K562 (cell line): ENCODE measurements around the gene RCE1. TPM values are rescaled to one million over a fixed set of nuclear protein-coding genes. Genes with fewer than 3 reads are reported as not detected.

ENCODE experiments used
- EP400 ChIP-seq: fragments of 450-650 bp; IDR thresholded peaks from 2 replicates; pipeline ENCODE4 v1.6.1; 2017; ENCODE audit warnings: antibody characterized with exemption, mild to moderate bottlenecking, moderate library complexity
- FOSL1 ChIP-seq: fragments of 200-800 bp; sonication (Bioruptor generic); conservative IDR thresholded peaks from 2 replicates; pipeline ENCODE4 v1.6.1; 2016; ENCODE audit warnings: missing genetic modification characterization, missing compliant biosample characterization
- GATAD2A ChIP-seq: fragments of 450-650 bp; IDR thresholded peaks from 2 replicates; pipeline ENCODE4 v1.6.1; 2017
- NKRF ChIP-seq: fragments of 450-650 bp; IDR thresholded peaks from 2 replicates; pipeline ENCODE4 v1.6.1; 2016; ENCODE audit warnings: borderline replicate concordance
- PPARD ChIP-seq: fragments of 250-450 bp; sonication (Bioruptor Pico); IDR thresholded peaks from 2 replicates; pipeline ENCODE4 v1.8.0; 2022; ENCODE audit warnings: inconsistent platforms, mild to moderate bottlenecking, moderate library complexity
- RAD21 ChIP-seq, 2 experiments: fragments of 250-450 bp in 1 of 2; fragments of 450-650 bp in 1 of 2; sonication (Bioruptor Pico) in 1 of 2; formaldehyde crosslinking in 1 of 2; IDR thresholded peaks in 1 of 2; conservative IDR thresholded peaks in 1 of 2; 2 replicates each; pipeline versions ENCODE4 v1.4.0 to v1.8.0; 2020 to 2022; ENCODE audit warnings: mild to moderate bottlenecking in 2 of 2, moderate library complexity in 1 of 2
- SMAD2 ChIP-seq: fragments of 150-350 bp; IDR thresholded peaks from 2 replicates; pipeline ENCODE4 v1.6.1; 2014; ENCODE audit warnings: low read depth, mild to moderate bottlenecking, low read length
- SMAD3 ChIP-seq: fragments of 450-650 bp; formaldehyde crosslinking; conservative IDR thresholded peaks from 2 replicates; pipeline ENCODE4 v1.4.0; 2020; ENCODE audit warnings: mild to moderate bottlenecking
- SMARCA5 ChIP-seq: fragments of 450-650 bp; IDR thresholded peaks from 2 replicates; pipeline ENCODE4 v1.6.1; 2016
- SOX6 ChIP-seq: fragments of 450-650 bp; IDR thresholded peaks from 2 replicates; pipeline ENCODE4 v1.6.1; 2014; ENCODE audit warnings: mild to moderate bottlenecking
- TBL1XR1 ChIP-seq, 2 experiments: IDR thresholded peaks; 2 replicates each; pipeline ENCODE4 v1.6.1; 2012; ENCODE audit warnings: improper control_type of control experiment in 2 of 2, low read length in 2 of 2, mild to moderate bottlenecking in 1 of 2
- USF2 ChIP-seq: sonication (generic); formaldehyde crosslinking; IDR thresholded peaks from 2 replicates; pipeline ENCODE4 v1.5.0; 2020; ENCODE audit warnings: missing genetic modification reagents
- XRCC3 ChIP-seq: fragments of 450-650 bp; IDR thresholded peaks from 2 replicates; pipeline ENCODE4 v1.6.1; 2017; ENCODE audit warnings: mild to moderate bottlenecking, moderate library complexity
- ZBTB34 ChIP-seq: fragments of 250-450 bp; sonication (Bioruptor Pico); IDR thresholded peaks from 2 replicates; pipeline ENCODE4 v1.8.0; 2021; ENCODE audit warnings: mild to moderate bottlenecking, moderate library complexity
- polyA plus RNA-seq, 8 experiments: library from polyadenylated mRNA; depleted of rRNA in 4 of 8; stranded (reverse) in 5 of 8; unstranded in 3 of 8; fragments of >200 nt; fragmentation: Nextera tagmentation in 2 of 8; fragmentation: Illumina TruSeq in 1 of 8; extraction: Ambion mirVana in 2 of 8; extraction: Trizol in 1 of 8; gene quantifications; 2 replicates each; pipeline versions ENCODE4 v1.2.1 to v1.2.3, GENCODE V29; 2011 to 2014; ENCODE audit warnings: inconsistent platforms in 1 of 8, missing spikeins in 1 of 8
- total RNA-seq, 7 experiments: library from RNA; depleted of rRNA in 6 of 7; stranded (reverse); fragments of >200 nt in 6 of 7; fragmentation: Illumina TruSeq in 2 of 7; extraction: Trizol in 2 of 7; gene quantifications; 2 replicates each; pipeline versions ENCODE4 v1.2.1 to v1.2.3, GENCODE V29; 2011 to 2021; ENCODE audit warnings: low replicate concordance in 1 of 7
- TF ChIP-seq, protein P1 (sequence below): sonication (generic); formaldehyde crosslinking; IDR thresholded peaks from 2 replicates; pipeline ENCODE4 v1.8.0; 2022; ENCODE audit warnings: mild to moderate bottlenecking, missing genetic modification reagents
- TF ChIP-seq, protein P2 (sequence below): sonication (generic); formaldehyde crosslinking; IDR thresholded peaks from 2 replicates; pipeline ENCODE4 v1.9.0; 2022; ENCODE audit warnings: mild to moderate bottlenecking, missing genetic modification reagents

RCE1 gene
- total and polyA plus RNA-seq, 9 of the 15 experiments (the other 6 are each of a cell fraction or from before 2014, with no cell fraction given) = 0.75 to 41.5 (median 15.1) TPM

- 0 out of 4 replicates have a peak, but pooled peaks of 1 of the 2 experiments have one; percentile 7 for TF ChIP-seq RAD21 (CRISPR knock-in tag; conservative IDR thresholded peaks at IDR 0.05 in 1 of 2, IDR thresholded peaks at IDR 0.05 in 1 of 2)
- no peak for TF ChIP-seq FOSL1 (tag)
- TF ChIP-seq NKRF = no peak
- TF ChIP-seq SMARCA5 = no peak
- TF ChIP-seq XRCC3 = no peak
- TF ChIP-seq TBL1XR1 (IDR thresholded peaks at IDR 0.05; ENCODE audit: low read length in 2 of 2) = no peak
- TF ChIP-seq USF2 (CRISPR knock-in tag) = 0 out of 2 replicates have a peak, but pooled peaks have one; percentile 43
- peak; percentile 8; the same call in 1 of the 2 replicates for TF ChIP-seq EP400
- no peak for TF ChIP-seq SMAD2
- TF ChIP-seq, protein P1, sequence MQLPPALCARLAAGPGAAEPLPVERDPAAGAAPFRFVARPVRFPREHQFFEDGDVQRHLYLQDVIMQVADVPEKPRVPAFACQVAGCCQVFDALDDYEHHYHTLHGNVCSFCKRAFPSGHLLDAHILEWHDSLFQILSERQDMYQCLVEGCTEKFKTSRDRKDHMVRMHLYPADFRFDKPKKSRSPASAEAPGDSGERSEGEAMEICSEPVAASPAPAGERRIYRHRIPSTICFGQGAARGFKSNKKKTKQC (CRISPR knock-in tag) = no peak
- TF ChIP-seq ZBTB34 = no peak
- TF ChIP-seq SOX6 = no peak
- TF ChIP-seq, protein P2, sequence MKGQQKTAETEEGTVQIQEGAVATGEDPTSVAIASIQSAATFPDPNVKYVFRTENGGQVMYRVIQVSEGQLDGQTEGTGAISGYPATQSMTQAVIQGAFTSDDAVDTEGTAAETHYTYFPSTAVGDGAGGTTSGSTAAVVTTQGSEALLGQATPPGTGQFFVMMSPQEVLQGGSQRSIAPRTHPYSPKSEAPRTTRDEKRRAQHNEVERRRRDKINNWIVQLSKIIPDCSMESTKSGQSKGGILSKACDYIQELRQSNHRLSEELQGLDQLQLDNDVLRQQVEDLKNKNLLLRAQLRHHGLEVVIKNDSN (CRISPR knock-in tag) = peak; percentile 62
- TF ChIP-seq PPARD (CRISPR knock-in tag) = no peak
- no peak for TF ChIP-seq SMAD3 (CRISPR knock-in tag)
- no peak for TF ChIP-seq GATAD2A
These were observed 24.3 kb downstream of the RCE1 start (continued) for GRCh38 chr11:66867425-66868040.
